ENCODE measurements around the gene HOXD3. TPM values are rescaled to one million over a fixed set of nuclear protein-coding genes. Genes with fewer than 3 reads are reported as not detected.

HOXD3 gene
- polyA plus RNA-seq, 3 donors, result not detected

- Histone ChIP-seq H3K36me3 (replicated peaks in 1 of 2; ENCODE audit: control insufficient read depth in 1 of 2, insufficient read depth in 2 of 2, low read length in 2 of 2) (no peaks in the 10 kb centered on the region), H3K79me2 (ENCODE audit: insufficient read depth, low read length) (no peaks in the 10 kb centered on the region), H3K4me3 (replicated peaks in 1 of 3; ENCODE audit: low read depth in 2 of 3, low read length in 3 of 3) (no peak overlapping the region), H3K9me3 (replicated peaks in 1 of 2; ENCODE audit: control insufficient read depth in 1 of 2, insufficient read depth in 1 of 2, low read length in 2 of 2) (no peaks in the 10 kb centered on the region), H3K27me3 (ENCODE audit: control insufficient read depth in 2 of 2, insufficient read depth in 2 of 2, low read length in 2 of 2) (peaks cover 10 to 13% of the 10 kb centered on the region in 2 donors), H3K4me2 (replicated peaks; ENCODE audit: extremely low read depth, low read length, poor library complexity, severe bottlenecking) (no peak overlapping the region), H4K20me1 (ENCODE audit: insufficient read depth, low read length) (no peaks in the 10 kb centered on the region), H3K4me1 (ENCODE audit: control insufficient read depth in 1 of 2, insufficient read depth in 2 of 2, low read length in 2 of 2) (no peaks in the 10 kb centered on the region), H2AFZ (ENCODE audit: insufficient read depth, low read depth, low read length, poor library complexity, severe bottlenecking) (no peak overlapping the region), H3K27ac (ENCODE audit: low read depth in 1 of 2, low read length in 2 of 2) (no peak overlapping the region), H3K9ac (ENCODE audit: insufficient read depth, low read length, poor library complexity, severe bottlenecking) (no peak overlapping the region)
- Mint-ChIP-seq H3K9me3 (peaks cover 0 to 8% (median 0%) of the 10 kb centered on the region in 7 donors), H3K27me3 (ENCODE audit: low read depth in 3 of 3) (peaks cover 5 to 13% (median 12%) of the 10 kb centered on the region in 3 donors), H3K4me1 (no peaks in the 10 kb centered on the region), H3K4me3 (no peak overlapping the region), H3K36me3 (no peaks in the 10 kb centered on the region), H3K27ac (no peak overlapping the region)
- intact Hi-C loops (cut with micrococcal nuclease), result no loop called here
- WGBS (ENCODE audit: insufficient coverage), result 67% methylated on average over 1 of the region's 1 CpG
- no peak for DNase-seq
- no peak for TF ChIP-seq CTCF (IDR thresholded peaks at IDR 0.05)
Observed at GRCh38 chr2:176213406-176213805, 56.3 kb downstream of the HOXD3 start.

Small RNA genes within 50 kb of the gene (small RNA-seq; reads per million reads assigned to genes)
- not detected for gene MIR10B (ENCODE audit: insufficient read length, low read depth)

Other genes with a start within 250 kb of the HOXD3 start
- 10 to 100 TPM in 2 of 3 donors, 1 to 10 TPM in 1; 8.1 to 15.3 (median 11.7) TPM for gene LNPK, start 155.0 kb upstream of the HOXD3 start, polyA plus RNA-seq
- not detected for gene EVX2, start 73.3 kb upstream of the HOXD3 start, polyA plus RNA-seq
- not detected for gene HOXD13, start 64.6 kb upstream of the HOXD3 start, polyA plus RNA-seq
- gene HOXD12, start 57.5 kb upstream of the HOXD3 start, polyA plus RNA-seq, result not detected
- not detected for gene HOXD11, start 50.0 kb upstream of the HOXD3 start, polyA plus RNA-seq
- not detected for gene HOXD10, start 40.5 kb upstream of the HOXD3 start, polyA plus RNA-seq
- not detected for gene HOXD9, start 34.6 kb upstream of the HOXD3 start, polyA plus RNA-seq
- not detected for gene HOXD8, start 27.6 kb upstream of the HOXD3 start, polyA plus RNA-seq
- gene HOXD4, start 5.8 kb upstream of the HOXD3 start, polyA plus RNA-seq, result not detected
- not detected for gene HOXD1, start 31.4 kb downstream of the HOXD3 start, polyA plus RNA-seq
- 1 to 10 TPM; 7.6 to 9.8 (median 7.6) TPM for gene MTX2, start 112.1 kb downstream of the HOXD3 start, polyA plus RNA-seq

Measured in CD14-positive monocyte (primary cell).